ENCODE measurements around the gene RASA3.

DNA sequence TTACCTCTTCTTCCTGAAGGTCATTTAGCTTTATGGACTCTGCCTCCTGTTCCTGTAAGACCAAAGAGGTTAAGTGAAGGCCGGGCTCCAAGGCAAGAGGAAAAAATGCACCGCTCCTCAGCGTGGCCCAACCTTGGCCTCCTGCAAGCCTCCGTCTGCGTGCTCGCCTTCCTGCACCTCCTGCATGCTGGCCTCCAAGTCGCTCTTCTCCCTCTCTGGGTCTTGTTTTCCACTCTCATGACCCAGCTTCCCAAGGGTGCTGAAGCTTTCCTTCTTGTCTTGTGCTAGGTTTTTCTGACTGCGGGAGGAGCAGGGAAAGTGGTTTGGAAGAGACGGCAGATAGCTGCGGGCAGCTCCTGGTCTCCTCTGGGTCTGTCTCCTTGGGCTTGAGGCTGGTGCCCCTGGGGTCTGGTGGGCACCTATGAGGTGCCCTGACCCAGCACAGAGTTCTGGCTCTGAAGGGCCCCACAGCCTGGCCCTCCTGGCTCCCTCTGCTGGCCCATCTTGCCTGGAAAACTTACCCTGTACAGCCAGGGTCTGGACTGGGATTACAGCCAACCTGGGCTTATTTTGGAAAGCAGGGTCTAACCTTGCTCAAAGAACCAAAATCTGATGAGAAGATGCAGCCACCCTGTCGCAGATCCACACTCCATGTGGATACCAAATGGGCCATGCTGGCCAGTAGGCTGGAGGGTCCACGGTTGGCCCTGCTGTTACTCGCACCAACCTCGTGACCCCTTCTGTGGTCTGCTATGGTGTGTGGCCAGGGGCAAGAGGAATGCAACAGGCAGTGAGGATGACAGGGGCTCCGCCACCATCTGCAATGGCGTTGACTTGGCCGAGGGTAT is 163.7 kb downstream of the RASA3 start:
- TF ChIP-seq, protein P1, sequence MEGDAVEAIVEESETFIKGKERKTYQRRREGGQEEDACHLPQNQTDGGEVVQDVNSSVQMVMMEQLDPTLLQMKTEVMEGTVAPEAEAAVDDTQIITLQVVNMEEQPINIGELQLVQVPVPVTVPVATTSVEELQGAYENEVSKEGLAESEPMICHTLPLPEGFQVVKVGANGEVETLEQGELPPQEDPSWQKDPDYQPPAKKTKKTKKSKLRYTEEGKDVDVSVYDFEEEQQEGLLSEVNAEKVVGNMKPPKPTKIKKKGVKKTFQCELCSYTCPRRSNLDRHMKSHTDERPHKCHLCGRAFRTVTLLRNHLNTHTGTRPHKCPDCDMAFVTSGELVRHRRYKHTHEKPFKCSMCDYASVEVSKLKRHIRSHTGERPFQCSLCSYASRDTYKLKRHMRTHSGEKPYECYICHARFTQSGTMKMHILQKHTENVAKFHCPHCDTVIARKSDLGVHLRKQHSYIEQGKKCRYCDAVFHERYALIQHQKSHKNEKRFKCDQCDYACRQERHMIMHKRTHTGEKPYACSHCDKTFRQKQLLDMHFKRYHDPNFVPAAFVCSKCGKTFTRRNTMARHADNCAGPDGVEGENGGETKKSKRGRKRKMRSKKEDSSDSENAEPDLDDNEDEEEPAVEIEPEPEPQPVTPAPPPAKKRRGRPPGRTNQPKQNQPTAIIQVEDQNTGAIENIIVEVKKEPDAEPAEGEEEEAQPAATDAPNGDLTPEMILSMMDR (conservative IDR thresholded peaks at IDR 0.05; ENCODE audit: low read length) = no peak; the same call in 1 of the 2 replicates
- no peak for TF ChIP-seq EZH2phosphoT487 (IDR thresholded peaks at IDR 0.05; ENCODE audit: borderline replicate concordance)
